ENCODE data around the gene SPRY2. TPM values are rescaled to one million over a fixed set of nuclear protein-coding genes. Genes with fewer than 3 reads are reported as not detected.

Gene SPRY2
- total and polyA plus RNA-seq, 2 of the 13 experiments (the other 11 are each of a cell fraction or from before 2014, with no cell fraction given): 7.4 to 25.1 TPM

DNA sequence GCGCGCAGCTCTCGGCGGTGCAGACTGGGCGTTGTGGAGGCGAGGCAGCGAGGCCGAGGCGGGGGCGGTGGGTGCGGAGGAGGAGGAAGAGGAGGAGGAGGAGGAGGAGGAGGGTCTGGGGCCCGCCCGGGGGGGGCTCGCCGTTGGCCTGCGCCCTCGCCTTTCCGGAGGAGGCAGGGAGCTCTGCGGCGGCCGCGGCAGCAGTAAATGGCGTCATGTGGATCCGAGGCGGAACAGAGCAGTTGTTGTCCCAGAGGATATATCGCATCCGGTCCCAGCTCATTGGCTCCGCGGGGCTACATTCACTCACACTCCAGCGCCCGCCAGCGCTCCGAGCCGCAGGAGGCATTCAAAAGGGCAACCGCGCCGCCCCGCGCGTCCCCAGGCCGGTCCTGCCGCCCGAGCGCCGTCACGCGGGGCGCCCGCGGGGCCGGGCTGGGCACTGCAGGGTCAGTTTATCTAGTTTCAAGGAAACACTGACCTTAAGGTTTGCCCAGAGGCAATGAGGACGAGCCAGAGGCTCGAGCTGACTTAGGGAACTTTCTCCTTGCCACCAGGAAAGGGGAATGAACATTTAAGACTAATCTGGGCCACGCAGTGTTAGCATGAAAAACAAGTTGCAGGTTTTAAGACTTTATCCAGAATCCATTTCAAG, at the start of gene SPRY2 (continued):
- TF ChIP-seq SP5 (CRISPR knock-in tag; IDR thresholded peaks at IDR 0.05; ENCODE audit: borderline replicate concordance, low read depth) (peak; percentile 71; the same call in 1 of the 2 replicates), NFYB (CRISPR knock-in tag; IDR thresholded peaks at IDR 0.05) (peak; percentile 60), ZBTB46 (CRISPR knock-in tag; IDR thresholded peaks at IDR 0.05; ENCODE audit: borderline replicate concordance) (no peak), POLR2G (IDR thresholded peaks at IDR 0.05; ENCODE audit: low read depth, low read length) (peak; percentile 87), YY1 (IDR thresholded peaks at IDR 0.05; ENCODE audit: insufficient read depth, insufficient replicate concordance, low read depth, low read length) (peak; percentile 89), GLI4 (CRISPR knock-in tag; IDR thresholded peaks at IDR 0.05; ENCODE audit: borderline replicate concordance) (no peak), TIGD3 (CRISPR knock-in tag; IDR thresholded peaks at IDR 0.05; ENCODE audit: borderline replicate concordance) (no peak), HDAC1 (CRISPR knock-in tag; IDR thresholded peaks at IDR 0.05) (peak; percentile 32; the same call in 1 of the 2 replicates), ZNF788 (CRISPR knock-in tag; IDR thresholded peaks at IDR 0.05; ENCODE audit: borderline replicate concordance) (peak; percentile 66; the same call in 1 of the 2 replicates), ZNF652 (CRISPR knock-in tag; IDR thresholded peaks at IDR 0.05; ENCODE audit: borderline replicate concordance, low read depth) (no peak), ZBTB1 (CRISPR knock-in tag; IDR thresholded peaks at IDR 0.05; ENCODE audit: borderline replicate concordance) (no peak), ZNF773 (CRISPR knock-in tag; IDR thresholded peaks at IDR 0.05; ENCODE audit: borderline replicate concordance) (no peak), ZNF512 (CRISPR knock-in tag; IDR thresholded peaks at IDR 0.05) (no peak), SRSF4 (IDR thresholded peaks at IDR 0.05; ENCODE audit: low read depth, low read length, poor library complexity, severe bottlenecking) (no peak), AGO1 (IDR thresholded peaks at IDR 0.05; ENCODE audit: low read depth, low read length, poor library complexity, severe bottlenecking) (peak; percentile 25), ZBTB38 (CRISPR knock-in tag; IDR thresholded peaks at IDR 0.05) (0 out of 2 replicates have a peak, but pooled peaks have one; percentile 14), TP53 (CRISPR knock-in tag; conservative IDR thresholded peaks at IDR 0.05) (no peak), NFYC (CRISPR knock-in tag; IDR thresholded peaks at IDR 0.05) (peak; percentile 45; the same call in 1 of the 2 replicates), ZNF337 (CRISPR knock-in tag; IDR thresholded peaks at IDR 0.05; ENCODE audit: borderline replicate concordance, low read depth) (no peak), ARNT (IDR thresholded peaks at IDR 0.05) (no peak), ZNF17 (CRISPR knock-in tag; IDR thresholded peaks at IDR 0.05) (no peak), FOXK1 (CRISPR knock-in tag; IDR thresholded peaks at IDR 0.05; ENCODE audit: borderline replicate concordance, low read depth) (peak; percentile 72; the same call in 1 of the 2 replicates), GFI1 (CRISPR knock-in tag; IDR thresholded peaks at IDR 0.05; ENCODE audit: borderline replicate concordance) (no peak)
- TF ChIP-seq, protein P1, sequence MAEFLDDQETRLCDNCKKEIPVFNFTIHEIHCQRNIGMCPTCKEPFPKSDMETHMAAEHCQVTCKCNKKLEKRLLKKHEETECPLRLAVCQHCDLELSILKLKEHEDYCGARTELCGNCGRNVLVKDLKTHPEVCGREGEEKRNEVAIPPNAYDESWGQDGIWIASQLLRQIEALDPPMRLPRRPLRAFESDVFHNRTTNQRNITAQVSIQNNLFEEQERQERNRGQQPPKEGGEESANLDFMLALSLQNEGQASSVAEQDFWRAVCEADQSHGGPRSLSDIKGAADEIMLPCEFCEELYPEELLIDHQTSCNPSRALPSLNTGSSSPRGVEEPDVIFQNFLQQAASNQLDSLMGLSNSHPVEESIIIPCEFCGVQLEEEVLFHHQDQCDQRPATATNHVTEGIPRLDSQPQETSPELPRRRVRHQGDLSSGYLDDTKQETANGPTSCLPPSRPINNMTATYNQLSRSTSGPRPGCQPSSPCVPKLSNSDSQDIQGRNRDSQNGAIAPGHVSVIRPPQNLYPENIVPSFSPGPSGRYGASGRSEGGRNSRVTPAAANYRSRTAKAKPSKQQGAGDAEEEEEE (CRISPR knock-in tag; IDR thresholded peaks at IDR 0.05; ENCODE audit: borderline replicate concordance): no peak

All from HepG2 (cell line).